Measurements from ENCODE around the gene TMCO2.
A peak's percentile ranks its signal among the peaks of the same experiment; 100 is the strongest.

TMCO2 gene

DNA sequence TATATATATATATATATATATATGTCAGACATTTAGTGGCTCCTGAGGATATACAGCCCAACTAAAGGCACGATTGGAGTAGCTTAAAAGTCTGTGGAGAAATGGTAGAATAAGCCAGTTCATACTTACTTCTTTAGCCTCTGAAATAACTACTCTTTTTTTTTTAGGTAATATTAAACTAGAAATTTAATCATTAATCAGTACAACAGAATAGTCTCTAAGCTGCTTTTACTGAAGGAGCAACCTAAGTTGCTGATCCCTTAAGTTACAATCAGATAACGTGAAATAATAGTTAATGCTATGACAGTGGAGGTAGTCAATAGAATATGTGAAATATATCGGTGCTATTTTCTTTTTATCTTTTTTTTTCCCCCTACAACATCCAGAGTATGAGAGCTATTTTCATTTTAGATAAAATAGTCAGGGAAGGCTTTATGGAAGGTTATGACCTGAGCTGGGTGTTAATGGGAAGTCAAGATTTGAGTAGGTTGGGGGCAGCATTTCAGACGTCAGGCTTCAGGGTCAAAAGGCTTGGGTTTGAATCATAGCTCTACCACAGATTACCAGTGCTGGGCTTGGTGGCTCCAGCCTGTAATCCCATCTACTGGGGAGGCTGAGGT, 25.9 kb downstream of the TMCO2 start:
- no peak for DNase-seq (ENCODE audit: low read depth, low spot score)
- no peak overlapping the region for H3K4me3 ChIP-seq (ENCODE audit: low read depth, low read length)
- TF ChIP-seq, protein P1, sequence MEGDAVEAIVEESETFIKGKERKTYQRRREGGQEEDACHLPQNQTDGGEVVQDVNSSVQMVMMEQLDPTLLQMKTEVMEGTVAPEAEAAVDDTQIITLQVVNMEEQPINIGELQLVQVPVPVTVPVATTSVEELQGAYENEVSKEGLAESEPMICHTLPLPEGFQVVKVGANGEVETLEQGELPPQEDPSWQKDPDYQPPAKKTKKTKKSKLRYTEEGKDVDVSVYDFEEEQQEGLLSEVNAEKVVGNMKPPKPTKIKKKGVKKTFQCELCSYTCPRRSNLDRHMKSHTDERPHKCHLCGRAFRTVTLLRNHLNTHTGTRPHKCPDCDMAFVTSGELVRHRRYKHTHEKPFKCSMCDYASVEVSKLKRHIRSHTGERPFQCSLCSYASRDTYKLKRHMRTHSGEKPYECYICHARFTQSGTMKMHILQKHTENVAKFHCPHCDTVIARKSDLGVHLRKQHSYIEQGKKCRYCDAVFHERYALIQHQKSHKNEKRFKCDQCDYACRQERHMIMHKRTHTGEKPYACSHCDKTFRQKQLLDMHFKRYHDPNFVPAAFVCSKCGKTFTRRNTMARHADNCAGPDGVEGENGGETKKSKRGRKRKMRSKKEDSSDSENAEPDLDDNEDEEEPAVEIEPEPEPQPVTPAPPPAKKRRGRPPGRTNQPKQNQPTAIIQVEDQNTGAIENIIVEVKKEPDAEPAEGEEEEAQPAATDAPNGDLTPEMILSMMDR (IDR thresholded peaks at IDR 0.05; ENCODE audit: low read depth, low read length), result no peak
- in situ Hi-C loops (cut with HindIII; ENCODE audit: low sequenced_read_pairs), result no loop called here

- in situ Hi-C loops (cut with HindIII; ENCODE audit: low sequenced_read_pairs), result no loop called here
- DNase-seq (ENCODE audit: low read depth, low spot score), result no peak
- no peak overlapping the region for H3K4me3 ChIP-seq (ENCODE audit: low read depth, low read length)
- TF ChIP-seq, protein P1 (IDR thresholded peaks at IDR 0.05; ENCODE audit: low read depth, low read length), result no peak
Observed at GRCh38 chr1:40274331-40274730, 26.6 kb downstream of the TMCO2 start.

DNA sequence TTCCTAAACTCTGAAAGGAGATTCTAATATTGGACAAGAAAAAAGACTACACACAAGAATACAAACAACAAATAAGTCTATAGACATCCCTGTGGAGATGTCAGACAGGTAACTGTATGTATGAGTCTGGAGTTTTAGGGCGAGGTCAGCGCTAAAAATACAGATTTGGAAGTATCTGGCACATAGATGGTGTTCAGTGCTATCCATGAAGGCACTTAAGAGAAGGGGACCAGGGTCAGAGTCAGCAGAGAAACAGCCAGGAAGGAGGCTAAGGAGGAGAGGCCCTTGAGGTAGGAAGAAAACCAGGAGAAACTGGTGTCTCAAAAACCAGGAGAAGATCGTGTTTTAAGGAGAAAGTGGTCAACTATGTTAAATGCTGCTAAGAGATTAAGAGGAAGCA, 28.4 kb downstream of the TMCO2 start:
- no peak for DNase-seq (ENCODE audit: low read depth, low spot score)
- H3K4me3 ChIP-seq (ENCODE audit: low read depth, low read length), result no peak overlapping the region
- TF ChIP-seq, protein P1 (IDR thresholded peaks at IDR 0.05; ENCODE audit: low read depth, low read length), result no peak
- in situ Hi-C loops (cut with HindIII; ENCODE audit: low sequenced_read_pairs), result no loop called here

DNA sequence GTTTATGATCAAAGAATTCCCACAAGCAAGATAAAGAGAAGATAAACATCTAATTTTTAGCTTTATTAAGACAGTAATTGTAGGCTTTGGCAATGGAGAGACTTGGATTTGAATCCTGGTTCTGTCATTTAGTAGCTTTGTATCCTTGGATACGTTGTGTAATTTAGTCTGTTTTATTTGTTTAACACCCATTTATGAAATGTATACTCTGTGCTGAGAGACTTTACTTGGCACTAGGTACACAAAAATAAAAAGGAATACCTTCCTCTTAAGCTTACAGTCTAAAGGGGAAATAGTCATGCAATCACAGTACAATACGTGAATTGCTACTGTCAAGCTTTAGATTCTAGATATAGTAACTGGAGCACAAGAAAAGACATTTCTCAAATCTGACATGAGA, 34.1 kb downstream of the TMCO2 start:
- no peak for DNase-seq (ENCODE audit: low read depth, low spot score)
- in situ Hi-C loops (cut with HindIII; ENCODE audit: low sequenced_read_pairs), result no loop called here

GRCh38 chr1:40291293-40291692, 43.6 kb downstream of the TMCO2 start:
- in situ Hi-C loops (cut with HindIII; ENCODE audit: low sequenced_read_pairs), result no loop called here
- TF ChIP-seq, protein P1 (IDR thresholded peaks at IDR 0.05; ENCODE audit: low read depth, low read length), result no peak
- H3K4me3 ChIP-seq (ENCODE audit: low read depth, low read length), result no peak overlapping the region
- DNase-seq (ENCODE audit: low read depth, low spot score), result no peak

More for the DNA sequence above, 34.1 kb downstream of the TMCO2 start:
- no peak overlapping the region for H3K4me3 ChIP-seq (ENCODE audit: low read depth, low read length)
- TF ChIP-seq, protein P1 (IDR thresholded peaks at IDR 0.05; ENCODE audit: low read depth, low read length), result no peak

- TF ChIP-seq, protein P1 (IDR thresholded peaks at IDR 0.05; ENCODE audit: low read depth, low read length), result no peak
- in situ Hi-C loops (cut with HindIII; ENCODE audit: low sequenced_read_pairs), result no loop called here
- peak; percentile 23 for DNase-seq (ENCODE audit: low read depth, low spot score)
Observed at GRCh38 chr1:40299366-40300248, 51.9 kb downstream of the TMCO2 start.

More at GRCh38 chr1:40299366-40300248, 51.9 kb downstream of the TMCO2 start:
- H3K4me3 ChIP-seq (ENCODE audit: low read depth, low read length), result no peak overlapping the region
